Fibroblast of lung (primary cell): ENCODE measurements around the gene EML1. TPM values are rescaled to one million over a fixed set of nuclear protein-coding genes. Genes with fewer than 3 reads are reported as not detected.

Source experiments
- DNase-seq, 2 donors: peaks; one replicate each; pipeline versions ENCODE4 v3.0.0 to v3.0.0-alpha.2; 2010; ENCODE audit warnings: low read depth in 2 of 2
- H2AFZ ChIP-seq: 2 replicates; pipeline ENCODE4 v1.5.1; 2012; ENCODE audit warnings: low read length, control low read depth, inconsistent platforms
- H3K27ac ChIP-seq: 2 replicates; pipeline ENCODE4 v1.5.1; 2011; ENCODE audit warnings: low read length, control low read depth; ENCODE audit not compliant: insufficient read depth
- H3K27me3 ChIP-seq: 2 replicates; pipeline ENCODE4 v1.5.1; 2011; ENCODE audit warnings: mild to moderate bottlenecking, low read length; ENCODE audit not compliant: control insufficient read depth, insufficient read depth
- H3K36me3 ChIP-seq: 2 replicates; pipeline ENCODE4 v1.5.1; 2011; ENCODE audit warnings: low read length; ENCODE audit not compliant: control insufficient read depth, insufficient read depth
- H3K4me1 ChIP-seq: 2 replicates; pipeline ENCODE4 v1.5.1; 2011; ENCODE audit warnings: low read length; ENCODE audit not compliant: control insufficient read depth, insufficient read depth; ENCODE audit errors: extremely low read depth
- H3K4me2 ChIP-seq: 2 replicates; pipeline ENCODE4 v1.5.1; 2011; ENCODE audit warnings: low read length, control low read depth; ENCODE audit not compliant: insufficient read depth; ENCODE audit errors: extremely low read depth
- H3K4me3 ChIP-seq, 4 experiments: fragments of 200-600 bp in 1 of 4; sonication (generic) in 1 of 4; replicated peaks in 1 of 4; 2 replicates each; pipeline ENCODE4 v1.5.1; 2011 to 2016; ENCODE audit warnings: low read length in 4 of 4, low read depth in 3 of 4, mild to moderate bottlenecking in 3 of 4, control low read depth in 2 of 4, inconsistent platforms in 1 of 4, mixed read lengths in 1 of 4; ENCODE audit not compliant: insufficient read depth in 1 of 4; ENCODE audit errors: control extremely low read depth in 1 of 4
- H3K79me2 ChIP-seq: 2 replicates; pipeline ENCODE4 v1.5.1; 2012; ENCODE audit warnings: mild to moderate bottlenecking, low read length, inconsistent platforms; ENCODE audit not compliant: control insufficient read depth, insufficient read depth
- H3K9ac ChIP-seq: 2 replicates; pipeline ENCODE4 v1.5.1; 2011; ENCODE audit warnings: mild to moderate bottlenecking, low read length, control low read depth; ENCODE audit not compliant: insufficient read depth
- H3K9me3 ChIP-seq: 2 replicates; pipeline ENCODE4 v1.5.1; 2012; ENCODE audit warnings: low read depth, low read length; ENCODE audit not compliant: control insufficient read depth, insufficient read depth
- H4K20me1 ChIP-seq: 2 replicates; pipeline ENCODE4 v1.5.1; 2011; ENCODE audit warnings: low read length; ENCODE audit not compliant: control insufficient read depth, insufficient read depth; ENCODE audit errors: extremely low read depth
- EZH2 ChIP-seq: IDR thresholded peaks from 2 replicates; pipeline ENCODE4 v1.5.1; 2012; ENCODE audit warnings: low read length, control low read depth, mild to moderate bottlenecking; ENCODE audit errors: missing control alignments
- polyA plus RNA-seq, 2 donors: library from polyadenylated mRNA; depleted of rRNA in 1 of 2; stranded (reverse) in 1 of 2; unstranded in 1 of 2; fragments of >200 nt; gene quantifications; 2 replicates each; pipeline ENCODE4 v1.2.1, GENCODE V29; 2011 to 2012; ENCODE audit warnings: missing spikeins in 1 of 2
- total RNA-seq: library from RNA; depleted of rRNA; stranded (reverse); fragments of >200 nt; gene quantifications from 2 replicates; pipeline ENCODE4 v1.2.1, GENCODE V29; 2014
- TF ChIP-seq, protein P1 (sequence below), 2 donors: IDR thresholded peaks in 1 of 2; conservative IDR thresholded peaks in 1 of 2; 1 replicate in 1 of 2; 2 replicates in 1 of 2; pipeline ENCODE4 v1.5.1; 2011 to 2012; ENCODE audit warnings: low read length in 2 of 2, control low read depth in 1 of 2, inconsistent platforms in 1 of 2, low read depth in 1 of 2, mild to moderate bottlenecking in 1 of 2

Gene EML1
- total and polyA plus RNA-seq, 2 donors (not counting 1 experiment from before 2014, with no cell fraction given): 22.4 to 74.5 TPM

DNA sequence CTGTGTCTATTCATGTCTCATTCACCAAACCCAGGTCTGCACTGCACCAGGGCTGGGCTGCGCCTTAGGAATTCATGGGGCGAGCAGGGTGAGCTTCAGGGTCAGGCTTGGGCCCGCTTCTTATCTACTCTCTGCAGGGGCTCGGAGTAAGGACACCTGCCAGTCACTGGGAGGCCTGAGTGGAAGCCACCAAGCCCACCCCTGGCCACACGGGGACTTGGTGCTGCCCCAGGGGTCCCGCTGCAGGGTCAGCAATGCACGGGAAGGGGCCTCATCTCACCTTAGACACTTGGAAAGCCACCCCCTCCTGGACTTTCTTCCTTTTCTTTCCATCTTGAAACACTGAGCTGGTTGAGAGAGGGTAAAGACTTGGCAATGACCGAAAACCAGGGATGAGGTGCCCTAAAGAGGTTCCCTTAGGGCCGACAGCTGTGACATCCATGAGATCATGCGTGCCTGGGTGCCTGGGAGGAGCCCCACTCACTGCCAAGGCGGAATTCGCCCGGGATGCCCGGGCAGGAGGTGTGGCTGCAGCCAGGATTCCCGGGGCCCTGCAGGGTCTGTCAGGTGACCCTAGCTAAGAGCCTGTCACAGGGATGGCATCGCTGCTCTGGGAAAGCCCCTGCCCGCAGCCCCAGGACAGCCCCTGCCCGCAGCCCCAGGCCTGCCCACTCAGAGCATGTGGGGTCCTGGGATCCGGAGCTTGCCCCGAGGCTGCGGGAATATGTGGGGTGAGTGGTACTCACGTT is 45.5 kb upstream of the EML1 start:
- peaks cover 37% of the 10 kb centered on the region for H3K4me1 ChIP-seq
- no peak for DNase-seq

DNA sequence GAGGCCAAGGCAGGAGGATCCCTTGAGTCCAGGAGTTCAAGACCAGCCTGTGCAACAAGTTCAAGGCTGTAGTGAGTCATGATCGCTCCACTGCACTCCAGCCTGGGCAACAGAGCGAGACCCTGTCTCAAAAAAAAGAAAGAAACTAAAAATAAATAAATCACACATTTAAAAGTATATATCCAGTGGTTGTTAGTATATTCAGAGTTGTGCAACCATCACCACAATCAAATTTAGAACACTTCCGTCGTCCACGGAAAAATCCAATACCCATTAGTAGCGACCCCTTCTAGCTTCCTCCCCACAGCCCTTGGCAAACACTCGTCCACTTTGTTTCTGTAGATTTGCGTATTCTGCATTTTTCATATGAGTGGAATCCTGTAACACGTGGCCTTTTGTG is 44.7 kb upstream of the EML1 start:
- Histone ChIP-seq H3K9ac (no peak overlapping the region), H2AFZ (no peak overlapping the region), H4K20me1 (no peaks in the 10 kb centered on the region), H3K27me3 (no peaks in the 10 kb centered on the region), H3K79me2 (no peaks in the 10 kb centered on the region), H3K4me3 (no peak overlapping the region), H3K36me3 (no peaks in the 10 kb centered on the region), H3K4me2 (no peak overlapping the region), H3K9me3 (no peaks in the 10 kb centered on the region), H3K27ac (no peak overlapping the region), H3K4me1 (peaks cover 43% of the 10 kb centered on the region)
- no peak for TF ChIP-seq EZH2
- TF ChIP-seq, protein P1, sequence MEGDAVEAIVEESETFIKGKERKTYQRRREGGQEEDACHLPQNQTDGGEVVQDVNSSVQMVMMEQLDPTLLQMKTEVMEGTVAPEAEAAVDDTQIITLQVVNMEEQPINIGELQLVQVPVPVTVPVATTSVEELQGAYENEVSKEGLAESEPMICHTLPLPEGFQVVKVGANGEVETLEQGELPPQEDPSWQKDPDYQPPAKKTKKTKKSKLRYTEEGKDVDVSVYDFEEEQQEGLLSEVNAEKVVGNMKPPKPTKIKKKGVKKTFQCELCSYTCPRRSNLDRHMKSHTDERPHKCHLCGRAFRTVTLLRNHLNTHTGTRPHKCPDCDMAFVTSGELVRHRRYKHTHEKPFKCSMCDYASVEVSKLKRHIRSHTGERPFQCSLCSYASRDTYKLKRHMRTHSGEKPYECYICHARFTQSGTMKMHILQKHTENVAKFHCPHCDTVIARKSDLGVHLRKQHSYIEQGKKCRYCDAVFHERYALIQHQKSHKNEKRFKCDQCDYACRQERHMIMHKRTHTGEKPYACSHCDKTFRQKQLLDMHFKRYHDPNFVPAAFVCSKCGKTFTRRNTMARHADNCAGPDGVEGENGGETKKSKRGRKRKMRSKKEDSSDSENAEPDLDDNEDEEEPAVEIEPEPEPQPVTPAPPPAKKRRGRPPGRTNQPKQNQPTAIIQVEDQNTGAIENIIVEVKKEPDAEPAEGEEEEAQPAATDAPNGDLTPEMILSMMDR (conservative IDR thresholded peaks at IDR 0.05 in 1 of 2, IDR thresholded peaks at IDR 0.05 in 1 of 2; ENCODE audit: low read depth in 1 of 2, low read length in 2 of 2): no peak
- DNase-seq: no peak

More for the DNA sequence above, 45.5 kb upstream of the EML1 start:
- Histone ChIP-seq H3K79me2 (no peaks in the 10 kb centered on the region), H3K9ac (no peak overlapping the region), H3K9me3 (no peaks in the 10 kb centered on the region), H3K27ac (no peak overlapping the region), H4K20me1 (no peaks in the 10 kb centered on the region), H2AFZ (no peak overlapping the region), H3K27me3 (no peaks in the 10 kb centered on the region), H3K36me3 (no peaks in the 10 kb centered on the region), H3K4me3 (no peak overlapping the region), H3K4me2 (no peak overlapping the region)
- no peak for TF ChIP-seq EZH2
- TF ChIP-seq, protein P1 (conservative IDR thresholded peaks at IDR 0.05 in 1 of 2, IDR thresholded peaks at IDR 0.05 in 1 of 2; ENCODE audit: low read depth in 1 of 2, low read length in 2 of 2): no peak

DNA sequence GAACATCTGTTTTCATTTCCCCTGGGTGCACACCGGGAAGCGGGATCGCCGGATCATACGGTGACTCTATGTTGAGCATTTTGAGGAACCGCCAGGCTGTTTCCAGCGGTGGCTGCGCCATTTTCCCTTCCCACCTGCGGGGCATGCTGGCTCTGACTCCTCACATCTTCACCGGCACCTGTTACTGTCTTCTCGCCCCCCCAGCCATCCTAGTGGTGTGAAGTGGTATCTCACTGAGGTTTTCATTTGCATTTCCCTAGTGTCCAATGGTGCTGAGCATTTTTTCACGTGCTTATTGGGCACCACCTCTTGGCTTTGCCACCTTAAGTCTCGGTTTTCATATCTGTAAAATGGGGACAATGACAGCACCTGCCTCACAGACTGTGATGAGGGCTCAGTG is 44.1 kb upstream of the EML1 start:
- H3K4me1 ChIP-seq: peaks cover 48% of the 10 kb centered on the region
- no peak overlapping the region for H2AFZ ChIP-seq
- H3K9me3 ChIP-seq: no peaks in the 10 kb centered on the region
- TF ChIP-seq, protein P1 (conservative IDR thresholded peaks at IDR 0.05 in 1 of 2, IDR thresholded peaks at IDR 0.05 in 1 of 2; ENCODE audit: low read depth in 1 of 2, low read length in 2 of 2): peak in 1 of 2 donors; percentile 20
- no peak for TF ChIP-seq EZH2
- no peak overlapping the region for H3K27ac ChIP-seq
- H3K4me3 ChIP-seq: no peak overlapping the region
- DNase-seq: no peak
- no peaks in the 10 kb centered on the region for H4K20me1 ChIP-seq
- H3K4me2 ChIP-seq: no peak overlapping the region
- no peak overlapping the region for H3K9ac ChIP-seq
- no peaks in the 10 kb centered on the region for H3K36me3 ChIP-seq
- H3K79me2 ChIP-seq: no peaks in the 10 kb centered on the region
- H3K27me3 ChIP-seq: no peaks in the 10 kb centered on the region
